Epithelial cell of esophagus (primary cell): Measurements from ENCODE around the gene ZNF584.

ENCODE experiments used
- DNase-seq: peaks from one replicate; pipeline ENCODE4 v3.0.0; 2010; ENCODE audit warnings: low read depth
- H3K4me3 ChIP-seq: 2 replicates; pipeline ENCODE4 v1.5.1; 2011; ENCODE audit warnings: mild to moderate bottlenecking, low read length, control low read depth
- TF ChIP-seq, protein P1 (sequence below): IDR thresholded peaks from 2 replicates; pipeline ENCODE4 v1.5.1; 2011; ENCODE audit warnings: low read depth, mild to moderate bottlenecking, low read length, control low read depth, inconsistent platforms; ENCODE audit not compliant: insufficient read depth; ENCODE audit errors: missing control alignments

The ZNF584 gene

DNA sequence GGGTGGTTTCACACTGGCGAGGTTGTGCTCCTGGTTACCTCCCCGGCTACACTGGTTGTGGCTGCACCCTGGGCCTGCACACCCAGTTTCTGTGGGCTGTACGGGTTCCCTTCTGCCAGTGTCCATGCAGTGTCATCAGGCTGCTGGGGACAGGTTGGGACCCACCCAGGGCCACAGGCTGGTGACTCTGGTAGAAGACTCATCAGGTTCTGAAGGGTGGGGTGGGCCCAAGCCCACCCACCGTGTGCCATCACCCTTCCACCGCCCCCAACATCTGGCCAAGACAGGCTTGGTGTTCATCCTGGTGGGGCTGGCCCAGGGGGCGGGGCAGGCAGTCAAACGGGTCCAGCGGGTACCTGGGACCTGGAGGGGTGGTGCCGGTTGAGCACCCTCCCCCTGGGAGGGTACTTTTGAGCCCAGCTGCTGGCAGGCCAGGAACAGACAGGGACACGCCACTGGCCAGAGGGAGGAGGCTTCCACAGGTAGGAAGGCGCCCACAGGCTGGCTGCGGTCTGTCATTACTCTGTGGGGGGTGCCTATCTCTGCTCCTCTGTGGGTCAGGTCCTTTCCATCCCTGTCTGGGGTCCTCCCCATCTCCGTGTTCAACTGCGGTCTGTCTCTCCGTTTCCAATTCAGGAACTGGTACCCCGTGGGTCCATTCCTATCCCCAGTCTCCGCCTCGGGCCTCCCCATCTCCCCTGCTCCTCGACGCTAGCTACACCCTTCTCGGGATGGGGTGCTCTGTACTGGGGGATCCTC, 13.1 kb upstream of the ZNF584 start, which contains the start of gene RNF225:
Gene RNF225 (plus strand): TSS at position 437 of the 759 bp plus-strand sequence. CDS start 434 bp downstream, outside the sequence.
- H3K4me3 ChIP-seq = peak within 1 kb of the TSS; percentile 69
- peak; percentile 94 for DNase-seq
- TF ChIP-seq, protein P1, sequence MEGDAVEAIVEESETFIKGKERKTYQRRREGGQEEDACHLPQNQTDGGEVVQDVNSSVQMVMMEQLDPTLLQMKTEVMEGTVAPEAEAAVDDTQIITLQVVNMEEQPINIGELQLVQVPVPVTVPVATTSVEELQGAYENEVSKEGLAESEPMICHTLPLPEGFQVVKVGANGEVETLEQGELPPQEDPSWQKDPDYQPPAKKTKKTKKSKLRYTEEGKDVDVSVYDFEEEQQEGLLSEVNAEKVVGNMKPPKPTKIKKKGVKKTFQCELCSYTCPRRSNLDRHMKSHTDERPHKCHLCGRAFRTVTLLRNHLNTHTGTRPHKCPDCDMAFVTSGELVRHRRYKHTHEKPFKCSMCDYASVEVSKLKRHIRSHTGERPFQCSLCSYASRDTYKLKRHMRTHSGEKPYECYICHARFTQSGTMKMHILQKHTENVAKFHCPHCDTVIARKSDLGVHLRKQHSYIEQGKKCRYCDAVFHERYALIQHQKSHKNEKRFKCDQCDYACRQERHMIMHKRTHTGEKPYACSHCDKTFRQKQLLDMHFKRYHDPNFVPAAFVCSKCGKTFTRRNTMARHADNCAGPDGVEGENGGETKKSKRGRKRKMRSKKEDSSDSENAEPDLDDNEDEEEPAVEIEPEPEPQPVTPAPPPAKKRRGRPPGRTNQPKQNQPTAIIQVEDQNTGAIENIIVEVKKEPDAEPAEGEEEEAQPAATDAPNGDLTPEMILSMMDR = no peak

DNA sequence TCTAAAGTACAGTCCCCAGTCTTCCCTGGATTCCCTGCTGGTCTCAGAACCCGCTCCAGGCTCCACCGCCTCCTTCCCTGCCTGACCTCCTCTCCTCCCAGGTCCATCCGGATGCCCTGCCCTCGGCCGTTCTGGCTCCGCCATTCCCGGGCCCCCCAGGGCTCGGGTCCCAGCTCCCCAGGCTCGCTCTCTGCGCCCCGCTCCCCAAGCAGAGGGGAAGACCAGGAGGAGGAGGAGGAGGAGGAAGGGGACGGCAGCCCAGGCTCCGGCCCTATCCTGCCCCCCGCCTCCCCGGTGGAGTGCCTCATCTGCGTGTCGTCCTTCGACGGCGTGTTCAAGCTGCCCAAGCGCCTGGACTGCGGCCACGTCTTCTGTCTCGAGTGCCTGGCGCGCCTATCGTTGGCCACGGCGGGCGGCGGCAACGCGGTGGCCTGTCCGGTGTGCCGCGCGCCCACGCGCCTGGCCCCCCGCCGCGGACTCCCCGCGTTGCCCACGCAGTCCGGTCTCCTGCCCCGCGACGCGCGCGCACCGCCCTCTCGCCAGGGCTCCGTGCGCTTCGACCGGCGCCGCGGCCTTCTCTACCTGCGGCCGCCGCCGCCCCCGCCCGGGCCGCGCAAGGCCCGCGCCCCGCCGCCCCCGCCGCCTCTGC, 12.3 kb upstream of the ZNF584 start:
- TF ChIP-seq, protein P1 = no peak
- no peak for DNase-seq
- H3K4me3 ChIP-seq = peak overlapping the region; percentile 69

DNA sequence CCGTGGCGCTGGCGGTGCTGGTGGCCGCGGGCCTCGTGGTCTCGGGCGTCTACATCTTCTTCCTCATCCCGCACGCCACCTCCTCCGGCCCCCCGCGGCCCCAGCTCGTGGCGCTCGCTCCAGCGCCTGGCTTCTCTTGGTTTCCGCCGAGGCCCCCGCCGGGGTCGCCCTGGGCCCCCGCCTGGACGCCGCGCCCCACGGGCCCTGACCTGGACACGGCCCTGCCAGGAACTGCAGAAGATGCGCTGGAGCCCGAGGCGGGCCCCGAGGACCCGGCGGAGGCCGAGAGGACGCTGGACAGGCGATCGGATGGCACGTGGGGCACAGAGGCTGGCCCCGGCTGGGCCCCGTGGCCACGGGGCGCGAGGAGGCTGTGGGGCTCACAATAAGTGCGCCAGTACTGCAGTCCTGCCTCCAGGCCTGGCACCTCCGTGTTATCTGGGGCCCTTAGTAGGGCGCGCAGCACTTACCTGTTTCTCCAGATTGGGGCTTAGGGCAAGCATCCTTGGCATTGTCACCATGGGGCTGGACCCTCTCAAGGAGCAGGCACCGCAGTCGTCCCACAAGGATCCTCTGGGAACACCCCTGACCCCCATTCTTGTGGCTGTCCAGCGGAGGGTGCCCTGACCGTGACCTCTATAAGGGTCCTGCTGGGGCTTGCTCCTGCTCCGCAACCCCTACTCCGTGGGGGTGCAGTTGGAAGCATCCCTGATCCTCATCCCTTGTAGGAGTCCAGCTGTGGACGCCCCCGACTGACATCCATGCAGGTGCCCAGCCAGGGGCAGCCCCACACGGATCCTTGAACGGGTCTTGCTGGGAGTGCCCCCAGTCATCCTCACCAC, 11.5 kb upstream of the ZNF584 start:
- TF ChIP-seq, protein P1 = no peak
- H3K4me3 ChIP-seq = peak overlapping the region; percentile 14
- no peak for DNase-seq

DNA sequence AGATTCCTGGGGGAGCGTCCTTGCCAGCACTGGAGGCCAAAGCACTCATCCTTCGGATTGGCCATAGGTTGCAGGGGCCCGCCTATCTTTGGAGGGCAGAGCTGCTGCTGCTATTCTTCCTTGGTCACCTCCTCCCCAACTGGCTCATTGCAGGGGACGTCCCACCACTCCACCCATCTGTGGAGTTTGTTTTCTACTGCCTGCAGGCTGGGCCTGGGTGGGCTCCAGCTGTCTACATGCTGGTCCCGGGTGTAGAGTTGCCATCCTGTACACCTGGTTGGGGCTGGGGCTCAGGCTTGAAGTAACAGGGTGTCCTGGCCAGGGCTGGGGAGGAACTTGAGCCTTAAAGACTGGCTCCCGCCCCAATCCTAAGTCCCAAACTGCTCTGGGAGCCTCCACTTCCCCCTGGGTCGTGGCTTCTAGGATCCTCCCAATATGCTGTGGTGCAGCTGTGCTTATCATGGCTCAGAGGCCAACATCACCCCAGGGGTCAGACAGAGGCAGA, 10.9 kb upstream of the ZNF584 start:
- no peak for DNase-seq
- no peak overlapping the region for H3K4me3 ChIP-seq
- TF ChIP-seq, protein P1 = no peak

DNA sequence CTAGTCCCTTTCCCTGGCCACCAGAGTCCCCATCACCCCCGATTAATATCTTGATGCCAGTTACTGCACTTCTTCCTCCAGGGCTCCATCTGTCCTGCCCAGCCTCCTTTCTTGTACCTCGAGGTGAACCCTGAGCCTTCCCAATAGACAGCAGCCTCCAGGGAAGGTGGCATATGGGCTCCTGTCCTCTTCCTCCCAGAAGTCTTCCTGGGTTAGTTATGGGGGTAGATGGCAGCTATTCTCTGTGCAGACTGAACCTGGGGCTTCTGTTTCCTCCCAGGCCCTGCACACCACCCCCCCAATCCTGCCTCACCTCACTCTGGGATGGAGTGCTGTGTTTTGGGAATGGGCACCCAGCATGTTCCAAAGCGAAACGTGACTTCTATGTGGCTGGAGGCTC, 10.4 kb upstream of the ZNF584 start:
- TF ChIP-seq, protein P1 = no peak
- no peak for DNase-seq
- no peak overlapping the region for H3K4me3 ChIP-seq

DNA sequence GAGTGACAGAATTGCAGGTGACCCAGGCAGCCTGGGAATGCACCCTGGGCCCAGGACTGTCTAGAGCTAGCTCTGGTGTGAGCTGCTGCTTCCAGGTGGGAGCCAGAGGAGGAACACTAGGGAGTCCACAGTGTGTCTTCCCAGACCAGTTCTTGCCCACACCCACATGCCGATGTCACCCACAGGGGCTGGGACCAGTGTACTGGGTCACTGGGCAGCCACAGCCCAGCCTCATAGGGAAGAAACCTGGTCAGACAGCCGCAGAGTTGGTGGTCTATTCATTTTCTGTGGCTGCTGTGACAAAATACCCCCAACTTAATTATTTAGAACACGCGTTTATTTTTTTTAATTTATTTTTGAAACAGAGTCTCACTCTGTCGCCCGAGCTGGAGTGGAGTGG, 9.9 kb upstream of the ZNF584 start:
- no peak overlapping the region for H3K4me3 ChIP-seq
- DNase-seq = no peak
- TF ChIP-seq, protein P1 = no peak
